Measurements from ENCODE around the gene TFB1M. TPM values are rescaled to one million over a fixed set of nuclear protein-coding genes. Genes with fewer than 3 reads are reported as not detected.
"Not testable (repeated sequence)": the region's sequence is repeated elsewhere in the genome, so short reads cannot be mapped to it uniquely, and the experiment has no call there.

TFB1M gene
- total RNA-seq (2021) = 17.7 and 19.5 TPM in 2 replicates
- Bru-seq, nascent RNA = percentile 63 among the genes with signal in this experiment
- BruChase-seq, experiment 1, labeled RNA remaining after a 2-hour chase = percentile 70 among the genes with signal in this experiment
- BruChase-seq, experiment 2, labeled RNA remaining after a 6-hour chase = percentile 42 among the genes with signal in this experiment
- long read RNA-seq, transcript TFB1M-201 (7 exons, 1,424 nt) = major isoform, 21 of 23 reads
- long read RNA-seq, partial matches to known transcripts = 0 of 23 reads
- long read RNA-seq, other reads (novel, unspliced or antisense) = 2 of 23 reads

DNA sequence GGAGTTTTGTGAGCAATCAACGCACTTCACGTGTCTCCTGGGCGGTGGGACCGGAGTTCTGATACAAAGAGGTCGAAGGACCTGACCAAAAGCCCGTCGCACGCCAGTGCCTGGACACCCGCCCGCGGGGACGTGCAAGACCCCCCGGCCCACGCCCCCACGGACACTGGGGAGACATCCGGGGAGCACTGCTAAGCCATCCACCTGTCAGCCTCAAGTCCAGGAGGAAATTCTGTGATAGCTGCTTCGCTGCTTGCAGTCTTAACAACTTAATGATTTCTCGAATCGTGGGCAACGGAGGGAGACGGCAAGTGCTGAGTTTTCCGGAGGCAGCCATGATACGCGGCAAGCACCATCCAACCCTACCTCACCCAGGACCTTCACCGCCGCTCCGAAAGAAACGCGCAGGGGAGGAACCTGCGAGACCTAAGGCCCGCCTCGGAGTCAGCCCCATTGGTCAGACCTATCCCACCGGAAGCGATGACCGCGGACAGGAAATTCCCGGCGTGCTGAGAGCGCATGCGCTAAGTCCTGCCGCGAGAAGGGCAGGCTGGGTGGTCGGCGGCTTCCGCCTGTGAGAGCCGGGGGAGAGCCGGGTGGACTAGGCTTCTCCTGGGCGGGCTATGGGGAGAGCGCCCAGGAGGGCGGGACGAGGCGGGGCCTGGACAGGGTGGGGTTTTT, at the start of gene TFB1M:
TFB1M (minus strand) TSS at position 393 of the 681 bp plus-strand sequence; CDS start at position 337, 56 bp downstream.
- peaks cover 3% of the 10 kb centered on the region; the same call in 1 of the 2 replicates for H4K20me1 ChIP-seq (ENCODE audit: insufficient read depth)
- H3K4me3 ChIP-seq = peak within 1 kb of the TSS; percentile 85
- TF ChIP-seq EZH2 (IDR thresholded peaks at IDR 0.05; ENCODE audit: low read depth) = no peak
- TF ChIP-seq CTCF (conservative IDR thresholded peaks at IDR 0.05) = no peak
- peak within 1 kb of the TSS; percentile 87 for H3K4me2 ChIP-seq
- H3F3A ChIP-seq (ENCODE audit: insufficient read depth, low read depth) = peaks cover 10% of the 10 kb centered on the region; the same call in 1 of the 2 replicates
- peak; percentile 95 for DNase-seq
- H3K27ac ChIP-seq = peak within 1 kb of the TSS; percentile 77
- no peaks in the 10 kb centered on the region for H3K27me3 ChIP-seq (ENCODE audit: insufficient read depth, low read depth)
- H3K79me2 ChIP-seq (ENCODE audit: low read depth) = peaks cover 29% of the 10 kb centered on the region
- BruUV-seq (replicated peaks) = TSS peak; percentile 93
- POLR2A ChIA-PET (ENCODE audit: unreplicated experiment) = interaction anchor here (0.6 to 0.7 kb wide), 2 partner anchors 17 to 27 kb away, joined by 3 read pairs; no protein-coding TSS in a partner anchor
- H2AFZ ChIP-seq = peak within 1 kb of the TSS; percentile 100
- peaks cover 31% of the 10 kb centered on the region; the same call in 1 of the 2 replicates for H3K36me3 ChIP-seq (ENCODE audit: low read depth)
- no peaks in the 10 kb centered on the region for H3K9me3 ChIP-seq (ENCODE audit: insufficient read depth, low read depth)
- intact Hi-C loops (cut with micrococcal nuclease; ENCODE audit: unreplicated experiment) = loop anchor here (5.0 to 10.0 kb wide), 2 partner anchors 127 to 639 kb away; no protein-coding TSS in a partner anchor
- CTCF ChIA-PET = interaction anchor here (0.6 kb wide), 2 partner anchors 369 to 927 kb away, joined by 7 to 11 read pairs; no protein-coding TSS in a partner anchor
- peaks cover 30% of the 10 kb centered on the region for H3K4me1 ChIP-seq (replicated peaks; ENCODE audit: insufficient read depth)
- H3K9me2 ChIP-seq (ENCODE audit: insufficient read depth) = no peaks in the 10 kb centered on the region

- H3K36me3 ChIP-seq (ENCODE audit: low read depth); CTCF ChIA-PET; H4K20me1 ChIP-seq (ENCODE audit: insufficient read depth); POLR2A ChIA-PET (ENCODE audit: unreplicated experiment); intact Hi-C loops (cut with micrococcal nuclease; ENCODE audit: unreplicated experiment); H3K79me2 ChIP-seq (ENCODE audit: low read depth); H3K4me3 ChIP-seq; H3K27ac ChIP-seq; DNase-seq; H3K9me2 ChIP-seq (ENCODE audit: insufficient read depth); H3K9me3 ChIP-seq (ENCODE audit: insufficient read depth, low read depth); H3F3A ChIP-seq (ENCODE audit: insufficient read depth, low read depth); H2AFZ ChIP-seq; BruUV-seq (replicated peaks); H3K27me3 ChIP-seq (ENCODE audit: insufficient read depth, low read depth); H3K4me2 ChIP-seq; H3K4me1 ChIP-seq (replicated peaks; ENCODE audit: insufficient read depth): not testable (repeated sequence)
Observed at GRCh38 chr6:155364021-155364420, 49.7 kb upstream of the TFB1M start.

- H3F3A ChIP-seq (ENCODE audit: insufficient read depth, low read depth); H3K9me2 ChIP-seq (ENCODE audit: insufficient read depth); H2AFZ ChIP-seq; H3K4me1 ChIP-seq (replicated peaks; ENCODE audit: insufficient read depth); CTCF ChIA-PET; H3K4me3 ChIP-seq; H4K20me1 ChIP-seq (ENCODE audit: insufficient read depth); H3K9me3 ChIP-seq (ENCODE audit: insufficient read depth, low read depth); intact Hi-C loops (cut with micrococcal nuclease; ENCODE audit: unreplicated experiment); POLR2A ChIA-PET (ENCODE audit: unreplicated experiment); DNase-seq; H3K27me3 ChIP-seq (ENCODE audit: insufficient read depth, low read depth); BruUV-seq (replicated peaks); H3K36me3 ChIP-seq (ENCODE audit: low read depth); H3K79me2 ChIP-seq (ENCODE audit: low read depth); H3K27ac ChIP-seq; H3K4me2 ChIP-seq: not testable (repeated sequence)
Observed at GRCh38 chr6:155362968-155363632, 48.8 kb upstream of the TFB1M start.

DNA sequence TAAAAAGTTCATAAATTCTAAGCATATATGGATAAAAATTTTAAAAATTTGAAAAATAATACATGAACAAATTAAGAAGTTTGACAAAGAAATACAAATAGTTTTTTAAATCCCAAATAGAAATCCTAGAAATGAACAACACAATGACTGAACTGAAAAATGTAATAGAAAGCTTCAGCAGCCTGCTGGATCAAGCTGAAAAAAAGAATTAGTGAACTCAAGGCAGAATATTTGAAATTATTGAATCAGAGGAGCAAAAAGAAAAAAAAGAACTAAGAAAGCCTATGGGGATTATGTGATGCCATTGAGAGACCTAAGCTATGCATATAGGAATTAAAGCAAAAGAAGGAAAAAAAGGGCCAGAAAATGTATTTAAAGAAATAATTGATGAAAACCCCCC, 39.9 kb upstream of the TFB1M start:
- intact Hi-C loops (cut with micrococcal nuclease; ENCODE audit: unreplicated experiment) = no loop called here
- BruUV-seq (replicated peaks) = no TSS peak
- Histone ChIP-seq H3K9me3 (ENCODE audit: insufficient read depth, low read depth) (peaks cover 7% of the 10 kb centered on the region; the same call in 1 of the 2 replicates), H3K27ac (no peak overlapping the region), H3K36me3 (ENCODE audit: low read depth) (no peaks in the 10 kb centered on the region), H2AFZ (no peak overlapping the region), H3K4me1 (replicated peaks; ENCODE audit: insufficient read depth) (no peaks in the 10 kb centered on the region), H4K20me1 (ENCODE audit: insufficient read depth) (no peaks in the 10 kb centered on the region), H3K4me3 (no peak overlapping the region), H3K4me2 (no peak overlapping the region), H3K27me3 (ENCODE audit: insufficient read depth, low read depth) (no peaks in the 10 kb centered on the region), H3K79me2 (ENCODE audit: low read depth) (no peaks in the 10 kb centered on the region), H3F3A (ENCODE audit: insufficient read depth, low read depth) (no peaks in the 10 kb centered on the region), H3K9me2 (ENCODE audit: insufficient read depth) (no peaks in the 10 kb centered on the region)
- POLR2A ChIA-PET (ENCODE audit: unreplicated experiment) = no interaction called here
- CTCF ChIA-PET = no interaction called here
- no peak for TF ChIP-seq CTCF (conservative IDR thresholded peaks at IDR 0.05)
- TF ChIP-seq EZH2 (IDR thresholded peaks at IDR 0.05; ENCODE audit: low read depth) = no peak
- DNase-seq = no peak
